Activated CD4-positive, alpha-beta T cell treated with anti-CD3 and anti-CD28 coated beads, Interleukin-2, amount 50 U/mL, for 48 hours (primary cell): ENCODE data around the gene SEZ6L.

Experiments used
- DNase-seq, 2 experiments: peaks; one replicate each; pipeline ENCODE4 v3.0.0-alpha.2; 2020

SEZ6L gene

DNA sequence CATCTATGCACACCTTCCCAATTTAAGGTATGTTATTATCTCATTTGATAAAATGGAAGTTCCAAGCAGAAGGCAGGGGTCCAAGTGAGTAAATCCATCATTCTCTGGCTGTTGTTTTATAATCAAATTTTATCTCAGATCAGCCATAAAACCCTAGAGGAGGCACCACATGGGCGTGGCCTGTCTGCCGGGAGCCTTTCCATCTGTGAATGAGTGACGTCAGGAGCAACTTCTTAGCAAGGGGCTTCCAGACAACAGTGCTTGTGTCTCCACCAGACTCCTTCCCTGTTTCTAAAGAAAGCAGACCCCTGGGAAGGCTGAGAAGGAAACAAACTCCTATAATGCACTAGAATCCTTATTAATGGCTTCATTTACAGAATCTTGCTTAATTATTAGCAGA is 13.5 kb downstream of the SEZ6L start:
- no peak for DNase-seq

DNA sequence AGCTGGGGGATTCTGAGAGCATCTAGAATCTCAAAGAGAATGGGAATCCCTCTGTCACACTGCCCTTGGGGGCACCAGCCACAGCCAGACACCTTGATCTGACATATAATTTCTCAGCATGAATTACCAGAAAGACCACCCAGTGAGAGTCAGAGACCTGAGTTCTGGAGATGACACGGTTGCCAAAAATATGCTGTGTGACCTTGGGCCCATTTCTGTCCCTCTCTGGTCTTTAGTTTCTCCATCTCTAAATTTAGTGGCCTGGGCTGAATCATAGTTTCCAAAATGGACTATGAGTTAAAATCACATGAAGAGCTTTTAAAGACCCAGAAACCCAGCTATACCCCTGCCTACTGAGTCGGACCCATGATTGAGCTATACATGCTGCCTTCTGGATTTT is 15.9 kb downstream of the SEZ6L start:
- DNase-seq: no peak

DNA sequence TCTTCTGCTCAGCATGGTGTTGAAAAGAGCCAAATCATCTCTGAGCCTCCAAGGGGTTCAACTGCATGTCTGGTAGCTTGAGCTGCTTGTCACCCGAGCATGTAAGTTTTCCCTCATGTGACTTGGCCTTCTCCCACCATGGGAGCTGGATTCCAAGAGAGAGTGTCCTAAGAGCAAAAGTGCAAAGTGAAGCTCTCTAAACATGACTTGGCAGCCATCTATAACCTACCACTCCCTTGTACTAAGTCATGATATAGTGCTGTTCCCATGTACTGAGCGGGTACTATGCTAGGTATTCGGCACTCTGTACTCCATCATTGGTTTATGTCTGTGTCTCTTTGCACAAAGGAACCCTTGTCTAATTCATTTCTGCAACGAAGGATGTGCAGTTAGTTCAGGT is 19.1 kb downstream of the SEZ6L start:
- no peak for DNase-seq

DNA sequence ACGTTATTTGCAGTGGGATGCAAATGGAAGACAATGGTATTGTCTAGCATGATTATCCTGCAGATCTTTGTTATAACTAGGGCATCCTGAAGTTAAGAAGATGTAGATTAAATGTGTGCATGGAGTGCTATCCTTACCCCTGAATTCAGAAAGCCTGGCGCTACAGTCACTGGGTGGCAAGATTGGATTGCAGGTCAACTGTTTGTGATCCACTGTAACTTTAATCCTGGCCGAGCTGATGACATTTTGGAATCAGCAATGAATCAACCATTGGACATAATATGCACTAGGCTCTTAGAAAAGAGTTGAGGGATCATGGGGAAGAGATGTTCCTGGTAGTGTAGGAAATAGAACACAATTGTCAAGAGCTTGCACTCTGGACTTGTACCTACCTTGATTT is 25.1 kb downstream of the SEZ6L start:
- DNase-seq: no peak

DNA sequence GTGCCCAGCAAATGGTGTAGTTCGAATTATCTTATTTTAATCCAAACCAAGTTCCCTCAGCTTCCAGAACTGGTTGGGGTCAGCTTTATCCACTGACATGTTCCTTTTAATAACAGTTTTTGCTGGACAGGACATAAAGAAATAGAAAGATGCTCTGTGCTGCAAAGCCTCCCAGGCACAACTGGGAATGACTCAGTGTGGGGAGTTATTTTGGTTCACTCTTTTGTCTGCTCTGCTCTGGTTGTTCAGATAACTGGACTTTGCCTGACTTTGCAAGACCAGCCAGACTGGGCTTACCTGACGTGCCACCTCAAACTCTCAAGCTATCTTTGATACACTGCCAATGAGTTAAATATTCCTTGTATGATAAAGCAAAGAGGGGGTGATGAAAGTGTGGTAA is 25.6 kb downstream of the SEZ6L start:
- no peak for DNase-seq

DNA sequence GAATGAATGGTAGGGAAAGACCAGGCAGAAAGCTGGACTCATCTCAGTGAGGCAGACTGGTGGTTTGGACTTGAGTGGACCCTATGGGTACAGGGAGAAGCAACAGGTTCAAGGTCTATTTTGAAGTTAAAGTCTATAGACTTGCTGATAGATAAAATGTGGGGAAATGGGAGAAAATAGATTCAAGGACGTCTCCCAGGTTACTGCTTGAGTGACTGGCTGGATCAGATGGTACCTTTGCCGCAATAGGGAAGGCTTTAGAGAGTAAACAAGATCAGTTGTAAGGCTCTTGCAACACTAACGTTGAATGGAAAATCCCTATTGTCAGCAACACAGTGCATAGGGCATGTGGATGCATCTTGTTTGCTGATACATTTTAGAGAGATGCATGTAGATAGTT is 27.4 kb downstream of the SEZ6L start:
- DNase-seq: no peak

DNA sequence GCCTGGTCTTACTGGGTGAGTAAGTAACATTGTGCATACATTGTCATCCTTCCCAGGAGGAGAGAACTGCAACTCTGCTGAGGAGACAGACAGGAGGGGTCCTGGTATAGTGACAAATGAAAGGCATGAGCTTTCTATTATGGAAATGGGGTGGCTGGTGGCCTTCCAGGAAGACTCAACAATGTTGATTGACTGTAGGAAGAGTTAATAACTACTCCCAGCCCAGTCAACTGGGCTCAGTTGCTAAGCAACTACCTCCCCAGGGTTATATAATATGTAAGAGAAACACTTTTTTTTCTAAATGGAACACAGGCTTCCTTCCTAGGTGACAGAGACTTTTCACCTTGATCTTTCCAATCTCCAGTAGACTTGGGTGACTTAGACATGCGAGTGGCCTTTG is 28.2 kb downstream of the SEZ6L start:
- DNase-seq: no peak

DNA sequence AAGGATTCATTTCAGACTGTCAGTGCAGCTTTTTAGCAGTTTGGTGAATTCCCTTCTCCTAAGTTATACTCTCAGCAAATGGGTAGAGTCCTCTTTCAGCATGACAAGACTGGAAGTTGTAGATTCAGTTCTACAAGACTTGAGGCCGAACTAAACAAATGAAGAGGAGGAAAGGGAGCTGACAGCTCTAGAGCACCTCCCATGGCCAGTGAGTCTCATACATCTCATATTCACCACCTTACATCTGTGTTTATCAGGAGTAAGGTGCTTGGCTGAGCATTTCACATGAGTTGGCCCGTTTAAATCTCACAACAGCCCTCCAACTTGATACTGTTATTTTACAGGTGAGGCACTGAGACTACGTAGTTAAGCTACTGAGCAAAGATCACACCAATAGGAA is 30.4 kb downstream of the SEZ6L start:
- DNase-seq: no peak

DNA sequence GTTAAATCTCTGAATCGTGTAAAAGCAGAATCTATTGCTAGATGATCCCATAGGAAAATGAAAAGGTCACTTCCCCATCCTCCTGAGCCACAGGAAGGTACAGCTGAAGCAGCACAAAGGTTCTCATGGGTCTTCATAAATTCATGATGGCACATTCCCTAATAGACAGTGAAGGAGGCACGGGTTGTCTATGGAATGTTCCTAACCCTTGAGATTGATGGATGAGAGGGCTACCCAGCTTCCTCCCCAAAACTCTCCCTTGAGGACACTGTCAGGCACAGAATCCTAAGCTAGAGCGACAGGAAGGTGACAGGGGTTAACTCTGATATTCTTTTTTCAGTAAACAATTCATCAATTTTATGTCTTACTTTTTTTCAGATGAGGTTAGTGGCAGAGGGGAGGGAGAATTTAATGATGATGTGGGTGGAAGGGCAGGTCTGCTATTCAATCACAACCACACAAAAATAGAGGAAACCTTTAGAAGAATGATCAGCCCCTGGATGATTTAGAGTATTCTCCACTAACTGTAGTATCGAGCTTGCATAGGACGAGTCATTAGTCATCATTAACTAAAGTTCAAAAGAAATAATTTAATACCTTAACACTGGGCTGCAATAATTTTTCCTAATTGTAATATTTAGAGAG is 33.1 kb downstream of the SEZ6L start:
- DNase-seq: no peak

DNA sequence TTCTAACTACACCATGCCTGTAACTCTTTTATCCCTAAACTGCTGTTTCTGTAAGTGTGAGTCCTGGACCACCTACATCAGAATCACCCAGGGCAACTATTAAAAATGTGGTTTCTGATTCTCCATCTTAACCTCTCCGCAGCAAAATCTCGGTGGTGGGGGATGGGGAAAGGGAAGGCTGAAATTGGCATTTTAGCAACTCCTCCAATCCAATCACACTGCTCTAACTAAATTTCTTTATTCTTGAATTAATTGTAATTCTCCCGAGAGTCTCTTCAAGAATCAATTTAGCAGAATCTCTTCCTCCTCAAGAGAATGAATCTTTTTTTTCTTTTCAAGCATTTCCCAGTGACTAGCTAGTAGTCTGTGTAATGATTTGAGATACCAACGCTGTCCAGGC is 36.2 kb downstream of the SEZ6L start:
- DNase-seq: no peak

DNA sequence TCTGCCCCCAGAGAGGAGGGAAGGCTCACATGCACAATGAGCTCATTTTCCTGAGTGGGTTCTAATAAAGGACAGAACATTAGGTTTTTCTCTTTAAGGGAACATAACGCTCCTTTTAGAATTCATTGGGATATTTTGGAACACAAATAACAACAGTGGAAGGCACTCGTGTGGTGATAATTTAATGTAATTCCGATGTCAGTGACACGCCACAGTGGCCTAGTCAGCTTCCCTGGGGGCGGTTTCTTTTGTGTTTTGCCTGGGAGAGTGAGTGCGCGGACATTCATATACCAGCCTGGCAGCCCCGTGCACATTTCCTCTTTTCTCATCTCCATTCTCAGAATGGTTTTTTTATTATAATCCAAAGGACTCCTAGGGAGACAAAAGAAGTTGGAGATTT is 41.1 kb downstream of the SEZ6L start:
- DNase-seq: no peak

DNA sequence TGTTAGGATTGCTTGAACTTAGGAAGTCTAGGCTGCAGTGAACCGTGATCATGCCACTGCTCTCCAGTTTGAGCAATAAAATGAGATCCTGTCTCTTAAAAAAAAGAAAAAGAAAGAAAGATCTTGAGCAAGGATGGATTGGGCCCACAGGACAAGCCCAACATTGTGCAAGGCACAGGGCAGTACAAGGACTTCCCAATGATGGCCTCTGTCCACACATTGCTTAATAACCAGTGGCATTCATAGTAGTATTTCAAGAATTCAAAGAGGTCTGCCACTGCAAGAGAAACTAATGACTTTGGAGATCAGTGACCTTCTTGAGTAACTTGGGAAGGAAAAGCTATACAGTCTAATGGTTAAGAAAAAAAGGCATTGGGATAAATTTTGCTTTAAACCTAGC is 44.6 kb downstream of the SEZ6L start:
- DNase-seq: no peak

DNA sequence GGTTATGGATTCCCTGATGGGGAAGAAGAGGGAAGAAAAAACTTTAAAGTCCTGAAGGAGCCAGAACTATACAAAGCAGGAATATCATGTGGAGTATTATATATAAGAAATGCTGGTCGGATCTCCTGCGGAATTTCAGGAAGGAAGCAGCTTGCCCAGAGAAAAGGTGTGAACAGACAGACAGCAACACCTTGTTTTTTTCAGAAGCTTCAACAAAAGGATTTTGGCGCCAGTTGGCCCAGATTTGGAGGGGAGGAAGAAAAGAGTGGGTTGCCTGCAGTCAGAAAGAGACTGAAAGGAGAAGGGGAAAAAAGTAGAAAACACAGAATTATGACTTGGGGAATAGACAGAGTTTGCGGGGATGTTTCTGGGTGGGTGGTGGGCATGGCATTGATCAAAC is 45.2 kb downstream of the SEZ6L start:
- DNase-seq: no peak

DNA sequence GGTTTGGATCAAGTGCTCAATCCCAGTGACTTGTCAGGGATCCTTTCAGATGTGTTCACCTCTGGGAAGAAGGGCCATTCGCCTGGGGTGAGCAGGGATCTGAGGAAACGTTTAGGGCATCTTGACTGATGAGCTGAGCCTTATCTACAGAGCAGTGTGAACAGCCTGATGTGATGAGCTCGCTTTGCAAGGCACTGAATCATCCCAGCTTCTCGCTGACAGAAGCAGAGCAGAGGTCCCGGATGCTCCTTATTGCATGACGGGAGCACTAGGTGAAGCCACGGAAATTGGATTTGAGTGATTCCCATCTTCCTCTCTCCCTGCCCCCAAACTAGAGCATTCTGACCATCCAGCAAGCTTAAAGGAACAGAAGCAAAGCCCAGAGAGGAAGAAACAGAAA is 46.5 kb downstream of the SEZ6L start:
- no peak for DNase-seq

DNA sequence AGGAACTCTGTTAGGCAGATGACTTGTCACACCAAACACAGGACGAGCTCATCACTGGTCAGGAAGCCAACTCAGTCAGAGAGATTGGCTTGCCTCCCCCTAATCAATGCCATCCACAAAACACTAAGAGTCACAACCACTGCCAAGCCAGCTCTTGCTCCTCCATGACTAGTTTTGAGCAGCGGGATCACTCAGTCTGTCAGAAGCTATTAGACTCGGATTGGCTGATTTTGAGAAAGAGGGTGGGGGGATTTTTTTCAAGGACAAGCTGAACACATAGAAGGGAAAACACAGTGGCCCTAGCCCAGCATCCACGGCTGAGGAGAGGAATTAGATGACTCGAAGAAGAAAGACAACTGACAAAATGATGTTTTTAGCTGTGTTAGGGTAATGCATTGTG is 55.9 kb downstream of the SEZ6L start:
- no peak for DNase-seq

DNA sequence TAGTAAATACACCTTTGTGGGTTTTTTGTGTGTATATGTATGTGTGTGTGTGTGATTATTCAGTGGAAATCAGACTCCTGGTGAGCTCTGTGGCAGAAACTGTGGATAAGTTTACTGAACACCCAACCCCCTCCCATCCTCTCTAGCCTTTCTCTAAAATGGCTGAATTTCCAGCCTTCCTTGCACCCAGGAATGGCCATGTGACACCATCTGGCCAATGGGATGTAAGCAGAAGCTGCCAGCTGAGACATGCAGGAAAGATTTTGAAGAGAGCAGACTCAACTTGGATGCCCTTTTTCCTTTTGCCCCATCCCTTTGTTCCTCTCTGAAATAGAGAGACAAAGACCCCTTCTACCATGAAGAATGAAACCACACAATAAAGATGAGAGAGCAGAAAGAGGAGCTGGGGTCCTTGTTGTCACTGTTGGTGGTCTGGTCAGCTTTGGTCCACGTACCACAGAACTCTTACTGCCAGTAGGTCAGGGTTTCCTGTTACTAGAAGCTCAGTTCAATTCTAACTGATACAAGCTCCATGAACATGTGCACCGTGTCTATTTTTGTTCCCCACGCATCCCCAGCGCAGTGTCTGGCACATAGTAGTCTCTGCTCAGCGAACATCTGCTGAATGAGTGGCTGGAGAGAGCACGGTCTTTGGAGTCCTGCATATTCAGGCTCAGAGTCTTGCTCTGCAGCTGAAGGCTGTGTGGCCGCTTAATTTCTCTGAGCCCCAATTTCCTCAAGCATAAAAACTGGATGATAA is 57.5 kb downstream of the SEZ6L start:
- no peak for DNase-seq

DNA sequence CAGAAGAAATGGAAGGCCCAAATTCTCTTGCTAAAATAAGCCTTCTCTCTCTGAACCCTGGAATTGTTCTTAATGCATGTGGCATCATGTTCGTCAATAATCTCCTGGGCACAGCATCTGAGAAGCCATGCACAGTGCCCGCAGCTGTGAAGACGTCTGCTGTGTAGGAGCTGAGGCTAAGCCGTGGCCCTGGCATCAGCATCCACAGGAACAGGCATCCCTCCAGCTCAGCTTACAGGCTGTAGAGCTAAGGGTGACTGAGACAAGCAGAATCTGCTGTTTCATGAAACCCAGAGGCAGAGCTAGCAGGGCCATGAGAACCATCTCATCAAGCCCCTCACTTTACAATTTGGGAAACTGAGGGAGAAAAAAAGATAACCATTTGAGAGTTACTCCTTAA is 60.6 kb downstream of the SEZ6L start:
- DNase-seq: no peak

DNA sequence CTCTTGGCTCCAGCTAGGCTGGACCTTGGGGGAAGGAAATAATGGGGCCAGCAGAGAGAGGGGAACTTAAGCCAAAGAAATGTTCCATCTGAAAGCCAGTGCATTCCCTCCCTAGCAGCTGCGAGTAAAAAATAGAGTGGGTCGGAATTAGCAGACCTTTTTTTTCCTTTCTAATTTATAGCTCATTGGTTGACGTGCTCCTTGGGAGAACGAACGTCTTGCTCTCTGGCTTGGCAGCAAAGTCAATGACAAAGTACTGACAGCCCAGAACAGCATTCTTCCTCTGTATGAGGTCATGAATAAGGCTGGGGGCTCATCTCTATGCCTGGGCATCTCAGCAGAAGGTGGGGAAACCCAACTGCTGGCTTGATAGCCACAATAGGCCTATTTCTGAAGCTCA is 65.0 kb downstream of the SEZ6L start:
- no peak for DNase-seq

DNA sequence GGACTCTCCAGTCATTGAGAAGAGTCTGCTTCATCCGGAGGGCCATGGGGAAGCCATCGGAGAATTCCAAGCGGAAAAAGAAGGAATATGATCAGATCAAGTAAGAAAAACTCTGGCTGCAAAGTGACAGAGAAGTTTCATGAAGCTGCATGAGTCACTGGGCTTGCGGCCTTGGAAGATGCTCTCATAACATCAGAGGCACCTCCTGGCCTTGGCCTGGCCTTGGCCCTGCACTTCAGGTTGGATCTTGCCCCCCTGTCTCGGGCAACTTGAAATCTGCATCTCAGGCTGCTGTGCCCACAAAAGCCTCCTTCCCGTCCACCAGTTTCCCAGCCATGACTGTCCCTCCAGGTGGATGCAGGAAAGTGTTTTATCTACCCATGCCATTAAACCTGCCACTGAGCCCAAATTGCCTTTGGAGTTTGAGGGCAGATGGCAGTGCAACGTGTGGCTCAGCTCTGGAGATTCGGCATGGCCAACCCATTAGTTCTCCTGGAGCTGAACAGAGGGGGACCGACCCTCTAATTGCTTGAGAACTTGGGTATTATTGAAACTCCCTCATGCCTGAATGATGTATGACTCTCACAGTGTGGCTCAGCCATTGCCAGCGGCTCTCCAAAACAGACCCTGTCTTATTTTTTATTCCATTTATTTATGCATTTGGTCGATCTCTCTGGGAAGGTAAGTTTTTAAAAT is 66.7 kb downstream of the SEZ6L start:
- no peak for DNase-seq

DNA sequence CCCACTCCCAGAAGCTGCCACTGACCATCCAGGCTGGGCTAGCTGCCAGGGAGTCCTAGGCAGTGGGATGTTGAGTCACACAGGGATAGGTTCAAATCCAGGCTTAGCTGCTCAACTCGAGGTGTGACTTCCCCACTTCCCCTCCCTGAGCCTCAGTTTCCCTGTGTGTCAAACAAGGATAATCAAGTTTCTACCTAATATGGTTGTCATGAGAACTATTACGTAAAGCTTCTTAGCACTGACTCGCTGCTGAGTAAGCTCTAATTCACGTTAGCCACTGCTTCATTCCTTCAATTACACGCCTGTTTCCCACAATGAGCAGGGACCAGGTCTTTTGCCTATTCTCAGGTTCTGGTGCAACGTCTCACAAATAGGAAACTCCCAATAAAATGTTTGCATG is 67.7 kb downstream of the SEZ6L start:
- no peak for DNase-seq

DNA sequence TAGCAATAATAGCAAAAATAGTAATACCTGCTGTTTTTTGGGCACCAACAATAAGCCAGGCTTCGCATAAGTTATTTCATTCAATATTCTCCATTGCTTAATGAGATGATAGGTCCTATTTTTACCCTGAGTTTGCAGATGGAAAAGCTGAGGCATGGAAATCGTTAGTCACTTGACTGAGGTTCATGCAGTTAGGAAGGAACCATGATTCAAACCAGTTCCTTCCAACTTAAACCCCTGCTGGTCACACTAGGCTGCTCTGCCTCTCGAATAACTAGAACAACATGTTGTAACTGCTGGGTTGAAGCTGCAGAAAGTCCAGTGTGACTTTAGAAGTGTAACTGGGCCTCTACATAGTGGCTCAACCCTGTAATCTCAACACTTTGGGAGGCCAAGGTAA is 69.3 kb downstream of the SEZ6L start:
- no peak for DNase-seq

DNA sequence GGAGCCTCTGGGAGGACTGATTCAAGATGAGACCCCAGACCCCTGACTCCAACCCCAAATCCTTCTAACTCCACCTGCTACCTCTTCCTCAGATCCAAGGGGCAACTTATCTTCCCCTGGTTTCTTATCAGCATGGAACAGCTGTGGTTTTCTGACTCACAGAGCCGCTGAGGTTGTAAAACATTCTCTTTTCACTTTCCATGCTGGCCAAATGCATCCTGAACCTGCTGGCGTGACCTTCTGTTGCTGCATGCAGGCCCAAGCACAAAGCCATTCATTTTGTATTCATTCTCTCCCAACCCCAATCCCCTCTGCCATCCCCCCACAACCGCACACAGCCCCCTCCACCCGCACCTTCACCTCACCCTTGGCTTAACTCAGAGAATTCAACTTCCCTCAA is 70.3 kb downstream of the SEZ6L start:
- no peak for DNase-seq

DNA sequence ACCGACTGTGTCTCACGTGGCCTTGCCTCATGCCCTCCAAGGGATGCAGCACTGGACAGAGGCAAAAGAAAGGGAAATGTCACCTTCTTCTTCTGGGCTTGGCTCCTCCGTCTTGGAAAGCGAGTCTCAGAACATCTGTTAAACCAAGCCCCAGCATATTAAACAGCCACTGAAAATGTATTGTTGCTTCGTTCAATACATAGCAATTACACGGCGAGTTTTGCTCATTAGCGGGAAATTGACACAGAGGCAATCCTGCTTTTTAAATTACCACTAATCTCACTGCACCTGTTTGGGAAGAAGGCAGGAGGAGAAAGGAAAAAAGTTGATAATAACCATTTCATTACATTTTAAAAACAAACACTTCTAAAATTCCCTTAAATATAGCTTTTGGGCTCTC is 72.1 kb downstream of the SEZ6L start:
- no peak for DNase-seq

DNA sequence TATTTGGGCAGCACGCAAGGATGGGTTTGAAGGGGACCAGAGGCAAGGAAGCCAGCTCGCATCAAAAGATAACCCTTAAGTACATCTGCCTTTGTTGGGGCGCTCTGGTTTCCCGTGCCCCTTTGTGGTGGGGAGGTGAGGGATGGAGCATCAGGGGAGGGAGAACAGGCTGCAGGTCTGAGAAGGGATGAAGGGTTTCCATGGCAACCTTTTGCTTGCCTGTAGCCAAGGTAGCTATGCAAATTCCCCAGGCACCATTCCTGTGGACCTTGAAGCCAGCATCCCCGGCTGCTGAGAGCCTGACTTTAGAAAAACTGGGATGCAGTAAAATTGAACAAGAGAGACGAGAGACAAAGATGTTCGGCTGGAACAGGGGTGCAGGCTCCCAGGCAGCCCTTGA is 75.7 kb downstream of the SEZ6L start:
- DNase-seq: no peak

DNA sequence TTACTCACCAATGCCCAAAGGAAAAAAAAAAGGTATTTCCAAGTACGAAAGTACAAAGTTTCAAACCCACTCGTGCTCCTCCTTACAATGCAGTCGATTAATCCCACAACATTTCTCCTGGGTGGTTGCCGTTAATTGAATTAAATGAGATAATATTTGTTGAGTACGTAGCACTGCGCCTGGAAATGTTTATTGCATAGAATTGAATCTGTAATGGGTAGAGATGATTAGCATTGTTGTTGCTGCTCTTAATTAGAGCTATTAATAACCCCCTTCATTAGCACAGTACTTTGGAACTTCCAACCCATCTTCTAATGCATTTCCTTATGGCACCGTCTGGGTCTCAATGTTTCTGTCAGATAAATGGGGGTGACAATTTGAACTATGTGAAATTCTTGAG is 77.3 kb downstream of the SEZ6L start:
- DNase-seq: no peak
